ENCODE results near the gene OSBPL8.
"Not testable (repeated sequence)": the region's sequence is repeated elsewhere in the genome, so short reads cannot be mapped to it uniquely, and the experiment has no call there.

Gene OSBPL8

GRCh38 chr12:76329606-76330005, 230.0 kb downstream of the OSBPL8 start:
- TF ChIP-seq CTCF (IDR thresholded peaks at IDR 0.05; ENCODE audit: low read depth, low read length), result no peak
- H3K4me3 ChIP-seq (ENCODE audit: low read depth, low read length), result no peak overlapping the region

GRCh38 chr12:76329159-76329558, 230.4 kb downstream of the OSBPL8 start:
- TF ChIP-seq CTCF (IDR thresholded peaks at IDR 0.05; ENCODE audit: low read depth, low read length), result no peak
- no peak overlapping the region for H3K4me3 ChIP-seq (ENCODE audit: low read depth, low read length)

- not testable (repeated sequence) for H3K4me3 ChIP-seq (ENCODE audit: low read depth, low read length)
Observed at GRCh38 chr12:76319595-76320319, 239.8 kb downstream of the OSBPL8 start.

GRCh38 chr12:76318773-76319594, 240.6 kb downstream of the OSBPL8 start:
- H3K4me3 ChIP-seq (ENCODE audit: low read depth, low read length), result no peak overlapping the region
- no peak for TF ChIP-seq CTCF (IDR thresholded peaks at IDR 0.05; ENCODE audit: low read depth, low read length)

- H3K4me3 ChIP-seq (ENCODE audit: low read depth, low read length), result no peak overlapping the region
- no peak for TF ChIP-seq CTCF (IDR thresholded peaks at IDR 0.05; ENCODE audit: low read depth, low read length)
Observed at GRCh38 chr12:76317976-76318375, 241.6 kb downstream of the OSBPL8 start.

- no peak for TF ChIP-seq CTCF (IDR thresholded peaks at IDR 0.05; ENCODE audit: low read depth, low read length)
- no peak overlapping the region for H3K4me3 ChIP-seq (ENCODE audit: low read depth, low read length)
Observed at GRCh38 chr12:76316468-76316867, 243.1 kb downstream of the OSBPL8 start.

GRCh38 chr12:76313299-76313698, 246.3 kb downstream of the OSBPL8 start:
- no peak for TF ChIP-seq CTCF (IDR thresholded peaks at IDR 0.05; ENCODE audit: low read depth, low read length)
- no peak overlapping the region for H3K4me3 ChIP-seq (ENCODE audit: low read depth, low read length)
